Esophagus muscularis mucosa (tissue), 3 donors: Measurements from ENCODE around the gene HHATL.

Experiments
- CTCF ChIP-seq, 3 experiments: fragments of 200-600 bp in 2 of 3; fragments of 450-650 bp in 1 of 3; sonication (generic) in 2 of 3; IDR thresholded peaks; one replicate each; pipeline ENCODE4 v1.5.1; 2017 to 2019; ENCODE audit warnings: antibody characterized with exemption in 3 of 3, mild to moderate bottlenecking in 2 of 3, moderate library complexity in 1 of 3
- POLR2A ChIP-seq: fragments of 450-650 bp; IDR thresholded peaks from one replicate; pipeline ENCODE4 v1.6.1; 2017; ENCODE audit warnings: antibody characterized with exemption, moderate library complexity, mild to moderate bottlenecking, low read depth

- TF ChIP-seq POLR2A (no peak), CTCF (IDR thresholded peaks at IDR 0.05) (no peak)
These were observed 9.1 kb downstream of the HHATL start for GRCh38 chr3:42693530-42693930.
